ENCODE data around the gene MBD4.
"Not testable (repeated sequence)": the region's sequence is repeated elsewhere in the genome, so short reads cannot be mapped to it uniquely, and the experiment has no call there.

Gene MBD4

DNA sequence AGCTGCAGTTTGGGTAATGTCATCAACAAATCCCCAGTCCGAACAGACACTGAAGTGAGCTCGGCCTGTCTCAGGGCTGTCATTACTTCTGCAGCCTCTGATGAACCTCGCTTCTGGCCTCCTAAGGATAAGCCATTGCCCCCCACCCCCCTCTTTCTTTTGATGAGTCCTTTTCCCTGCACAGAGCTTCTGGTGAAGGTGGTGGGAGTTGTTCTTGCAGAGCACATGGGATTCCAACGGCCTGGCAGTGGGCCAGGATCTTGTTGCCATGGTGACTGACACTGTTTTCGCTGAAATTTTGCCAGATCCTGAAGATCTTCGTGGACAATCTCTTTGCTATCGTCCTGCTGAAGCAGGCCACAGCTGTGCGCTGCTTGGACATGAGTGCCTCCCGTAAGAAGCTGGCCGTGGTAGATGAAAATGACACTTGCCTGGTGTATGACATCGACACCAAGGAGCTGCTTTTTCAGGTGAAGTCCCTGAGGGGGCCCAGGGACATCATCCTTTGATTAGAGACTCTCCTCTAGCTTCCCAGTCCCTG is 41.5 kb upstream of the MBD4 start:
- H3K27ac ChIP-seq (ENCODE audit: low read depth, low read length, severe bottlenecking), result peak overlapping the region; percentile 33
- not testable (repeated sequence) for H3K4me3 ChIP-seq (ENCODE audit: extremely low read depth, insufficient read depth, low read length, poor library complexity, severe bottlenecking); H3K9me3 ChIP-seq (ENCODE audit: control insufficient read depth, low read length)
- peaks cover 36% of the 10 kb centered on the region for H3K36me3 ChIP-seq (ENCODE audit: control insufficient read depth, insufficient read depth, low read length)
- H3K4me1 ChIP-seq (ENCODE audit: control insufficient read depth, insufficient read depth, low read length, poor library complexity, severe bottlenecking), result peaks cover 24% of the 10 kb centered on the region
- 85 to 100% methylated on average over 1 to 3 of the region's 11 CpGs for WGBS, 2 experiments (ENCODE audit: insufficient coverage in 2 of 2)

- whole genome bisulfite sequencing, 2 experiments (ENCODE audit: insufficient coverage in 2 of 2), result 95 to 100% methylated on average over 2 to 3 of the region's 6 CpGs
- Histone ChIP-seq H3K4me3 (ENCODE audit: extremely low read depth, insufficient read depth, low read length, poor library complexity, severe bottlenecking) (no peak overlapping the region), H3K4me1 (ENCODE audit: control insufficient read depth, insufficient read depth, low read length, poor library complexity, severe bottlenecking) (peaks cover 1% of the 10 kb centered on the region), H3K9me3 (ENCODE audit: control insufficient read depth, low read length) (no peaks in the 10 kb centered on the region), H3K36me3 (ENCODE audit: control insufficient read depth, insufficient read depth, low read length) (peaks cover 37% of the 10 kb centered on the region), H3K27ac (ENCODE audit: low read depth, low read length, severe bottlenecking) (no peak overlapping the region)
These were observed 36.8 kb upstream of the MBD4 start for GRCh38 chr3:129476586-129476985.

GRCh38 chr3:129475863-129476262 is 36.1 kb upstream of the MBD4 start:
- peaks cover 43% of the 10 kb centered on the region for H3K36me3 ChIP-seq (ENCODE audit: control insufficient read depth, insufficient read depth, low read length)
- no peaks in the 10 kb centered on the region for H3K9me3 ChIP-seq (ENCODE audit: control insufficient read depth, low read length)
- 100% methylated on average over 1 of the region's 3 CpGs; no CpG with 5 or more reads in 1 of the 2 experiments for WGBS, 2 experiments (ENCODE audit: insufficient coverage in 2 of 2)
- no peak overlapping the region for H3K27ac ChIP-seq (ENCODE audit: low read depth, low read length, severe bottlenecking)
- H3K4me1 ChIP-seq (ENCODE audit: control insufficient read depth, insufficient read depth, low read length, poor library complexity, severe bottlenecking), result no peaks in the 10 kb centered on the region
- H3K4me3 ChIP-seq (ENCODE audit: extremely low read depth, insufficient read depth, low read length, poor library complexity, severe bottlenecking), result no peak overlapping the region

DNA sequence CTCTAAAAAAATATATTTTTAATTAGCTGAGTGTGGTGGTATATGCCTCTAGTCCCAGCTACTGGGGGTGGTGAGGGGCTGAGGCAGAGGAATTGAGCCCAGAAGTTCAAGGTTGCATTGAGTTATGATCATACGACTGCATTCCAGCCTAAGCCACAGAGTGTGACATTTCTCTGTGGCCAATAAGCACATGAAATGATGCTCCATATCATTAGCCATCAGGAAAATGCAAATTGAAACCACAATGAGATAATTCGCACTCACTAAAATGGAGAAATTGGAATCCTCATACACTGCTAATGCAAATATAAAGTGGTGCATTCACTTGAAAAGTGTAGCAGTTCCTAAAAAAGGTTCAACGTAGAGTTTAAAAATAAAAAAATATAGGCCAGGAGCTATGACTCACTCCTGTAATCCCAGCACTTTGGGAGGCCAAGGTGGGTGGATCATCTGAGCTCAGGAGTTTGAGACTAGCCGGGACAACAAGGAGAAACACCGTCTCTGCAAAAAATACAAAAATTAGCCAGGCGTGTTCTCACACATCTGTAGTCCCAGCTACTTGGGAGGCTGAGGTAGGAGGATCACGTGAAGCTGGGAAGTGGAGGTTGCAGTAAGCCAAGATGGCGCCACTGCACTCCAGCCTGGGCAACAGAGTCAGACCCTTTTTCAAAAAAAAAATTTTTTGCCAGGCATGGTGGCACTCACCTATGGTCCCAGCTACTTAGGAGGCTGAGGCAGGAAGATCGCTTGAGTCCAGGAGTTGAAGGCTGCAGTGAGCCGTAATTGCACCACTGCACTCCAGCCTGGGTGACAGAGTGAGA is 35.4 kb upstream of the MBD4 start:
- Histone ChIP-seq H3K36me3 (ENCODE audit: control insufficient read depth, insufficient read depth, low read length) (peaks cover 43% of the 10 kb centered on the region), H3K9me3 (ENCODE audit: control insufficient read depth, low read length) (no peaks in the 10 kb centered on the region), H3K4me3 (ENCODE audit: extremely low read depth, insufficient read depth, low read length, poor library complexity, severe bottlenecking) (no peak overlapping the region), H3K27ac (ENCODE audit: low read depth, low read length, severe bottlenecking) (no peak overlapping the region), H3K4me1 (ENCODE audit: control insufficient read depth, insufficient read depth, low read length, poor library complexity, severe bottlenecking) (no peaks in the 10 kb centered on the region)
- WGBS, 2 experiments (ENCODE audit: insufficient coverage in 2 of 2), result 94 to 96% methylated on average over 9 of the region's 10 CpGs

DNA sequence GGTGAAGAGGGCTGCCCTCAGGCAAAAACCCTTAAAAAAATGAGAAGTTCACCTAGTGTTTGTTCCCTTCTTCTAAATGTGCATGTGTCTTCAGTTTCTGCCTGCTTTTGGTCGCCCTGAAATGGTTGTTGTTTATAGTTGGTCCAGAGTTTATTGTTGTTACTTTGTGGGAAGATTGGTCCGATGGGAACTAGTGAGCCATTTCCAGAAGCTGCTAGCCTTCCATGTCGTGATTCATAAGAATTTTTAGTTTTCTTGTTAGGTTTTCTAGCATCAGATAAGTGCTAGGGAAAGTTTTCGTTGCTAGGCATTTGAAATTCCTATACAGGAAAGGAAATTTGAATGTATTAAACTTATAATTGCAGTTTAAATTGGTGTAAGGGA is 34.0 kb upstream of the MBD4 start:
- Histone ChIP-seq H3K36me3 (ENCODE audit: control insufficient read depth, insufficient read depth, low read length) (peaks cover 39% of the 10 kb centered on the region), H3K4me1 (ENCODE audit: control insufficient read depth, insufficient read depth, low read length, poor library complexity, severe bottlenecking) (no peaks in the 10 kb centered on the region), H3K9me3 (ENCODE audit: control insufficient read depth, low read length) (no peaks in the 10 kb centered on the region), H3K27ac (ENCODE audit: low read depth, low read length, severe bottlenecking) (no peak overlapping the region), H3K4me3 (ENCODE audit: extremely low read depth, insufficient read depth, low read length, poor library complexity, severe bottlenecking) (no peak overlapping the region)
- 78 to 87% methylated on average over 2 to 4 of the region's 4 CpGs for WGBS, 2 experiments (ENCODE audit: insufficient coverage in 2 of 2)

GRCh38 chr3:129473067-129473768 is 33.5 kb upstream of the MBD4 start:
- 84 to 91% methylated on average over 2 to 3 of the region's 4 CpGs for WGBS, 2 experiments (ENCODE audit: insufficient coverage in 2 of 2)
- H3K4me1 ChIP-seq (ENCODE audit: control insufficient read depth, insufficient read depth, low read length, poor library complexity, severe bottlenecking), result no peaks in the 10 kb centered on the region
- peaks cover 40% of the 10 kb centered on the region for H3K36me3 ChIP-seq (ENCODE audit: control insufficient read depth, insufficient read depth, low read length)
- H3K9me3 ChIP-seq (ENCODE audit: control insufficient read depth, low read length), result no peaks in the 10 kb centered on the region
- no peak overlapping the region for H3K4me3 ChIP-seq (ENCODE audit: extremely low read depth, insufficient read depth, low read length, poor library complexity, severe bottlenecking)
- no peak overlapping the region for H3K27ac ChIP-seq (ENCODE audit: low read depth, low read length, severe bottlenecking)

DNA sequence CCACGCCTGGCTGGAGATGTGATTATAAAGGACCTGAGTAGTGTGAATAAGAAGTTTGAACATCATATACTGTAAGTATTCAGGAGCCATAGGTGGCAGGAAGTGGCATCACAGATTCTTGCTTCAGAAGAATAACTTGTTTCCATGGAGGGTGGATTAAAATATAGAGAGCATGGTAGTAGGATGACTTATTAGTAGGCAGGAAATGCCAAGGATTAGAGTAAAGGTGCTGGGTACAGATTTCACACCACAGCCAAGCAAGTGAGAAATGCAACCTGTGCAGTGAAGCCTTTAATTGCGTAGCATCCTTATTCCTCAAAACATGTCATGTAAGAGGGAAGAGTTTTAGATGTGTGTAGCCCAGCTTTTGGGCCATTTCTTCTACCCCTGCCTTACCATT is 31.1 kb upstream of the MBD4 start:
- WGBS, 2 experiments (ENCODE audit: insufficient coverage in 2 of 2), result 86% methylated on average over 1 of the region's 2 CpGs; no CpG with 5 or more reads in 1 of the 2 experiments
- Histone ChIP-seq H3K4me1 (ENCODE audit: control insufficient read depth, insufficient read depth, low read length, poor library complexity, severe bottlenecking) (no peaks in the 10 kb centered on the region), H3K4me3 (ENCODE audit: extremely low read depth, insufficient read depth, low read length, poor library complexity, severe bottlenecking) (no peak overlapping the region), H3K27ac (ENCODE audit: low read depth, low read length, severe bottlenecking) (no peak overlapping the region), H3K36me3 (ENCODE audit: control insufficient read depth, insufficient read depth, low read length) (peaks cover 22% of the 10 kb centered on the region), H3K9me3 (ENCODE audit: control insufficient read depth, low read length) (no peaks in the 10 kb centered on the region)

DNA sequence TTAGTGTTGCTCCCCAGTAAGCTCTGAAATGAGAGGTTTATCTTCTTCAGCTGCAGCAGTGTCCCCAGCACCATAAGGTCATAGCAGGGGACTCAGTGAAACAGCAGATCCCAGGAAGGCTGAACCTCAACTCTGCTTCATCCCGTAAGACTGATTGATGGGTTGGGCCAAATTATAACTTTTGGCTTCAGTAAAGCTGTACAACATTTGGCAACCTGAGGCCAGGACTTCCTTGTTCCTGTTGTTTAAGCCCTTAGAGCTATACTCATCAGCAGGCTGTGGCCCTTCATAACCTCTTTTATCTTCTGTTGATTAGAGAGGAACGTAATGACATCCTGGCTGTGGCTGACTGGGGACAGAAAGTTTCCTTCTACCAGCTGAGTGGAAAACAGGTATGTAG is 29.3 kb upstream of the MBD4 start:
- Histone ChIP-seq H3K9me3 (ENCODE audit: control insufficient read depth, low read length) (no peaks in the 10 kb centered on the region), H3K4me1 (ENCODE audit: control insufficient read depth, insufficient read depth, low read length, poor library complexity, severe bottlenecking) (no peaks in the 10 kb centered on the region), H3K4me3 (ENCODE audit: extremely low read depth, insufficient read depth, low read length, poor library complexity, severe bottlenecking) (no peak overlapping the region), H3K36me3 (ENCODE audit: control insufficient read depth, insufficient read depth, low read length) (peaks cover 22% of the 10 kb centered on the region), H3K27ac (ENCODE audit: low read depth, low read length, severe bottlenecking) (no peak overlapping the region)
- 83 to 100% methylated on average over 1 to 2 of the region's 2 CpGs for WGBS, 2 experiments (ENCODE audit: insufficient coverage in 2 of 2)

- no peak overlapping the region for H3K27ac ChIP-seq (ENCODE audit: low read depth, low read length, severe bottlenecking)
- 83 to 100% methylated on average over 1 of the region's 1 CpG for WGBS, 2 experiments (ENCODE audit: insufficient coverage in 2 of 2)
- H3K4me1 ChIP-seq (ENCODE audit: control insufficient read depth, insufficient read depth, low read length, poor library complexity, severe bottlenecking), result no peaks in the 10 kb centered on the region
- H3K9me3 ChIP-seq (ENCODE audit: control insufficient read depth, low read length), result no peaks in the 10 kb centered on the region
- no peak overlapping the region for H3K4me3 ChIP-seq (ENCODE audit: extremely low read depth, insufficient read depth, low read length, poor library complexity, severe bottlenecking)
- peaks cover 26% of the 10 kb centered on the region for H3K36me3 ChIP-seq (ENCODE audit: control insufficient read depth, insufficient read depth, low read length)
These were observed 28.2 kb upstream of the MBD4 start for GRCh38 chr3:129467932-129468331.

DNA sequence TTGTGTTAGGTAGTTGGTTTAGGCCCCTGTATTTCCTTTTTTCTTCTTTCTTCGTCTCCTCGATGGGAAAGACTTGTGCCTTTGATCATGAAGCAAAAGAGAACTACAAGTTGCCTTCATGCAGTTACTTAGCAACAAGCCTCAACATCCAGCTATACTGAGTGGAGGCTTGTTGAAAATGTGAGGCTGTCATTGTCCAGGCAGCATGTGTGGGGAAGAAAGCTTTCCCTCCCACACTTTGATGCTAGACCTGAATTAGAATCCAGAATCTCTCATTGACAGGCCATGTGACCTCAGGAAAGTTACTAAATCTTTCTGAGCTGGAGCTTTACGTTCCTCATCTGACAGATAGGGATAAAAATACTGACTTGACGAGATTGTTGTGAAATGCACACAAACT is 24.0 kb upstream of the MBD4 start:
- 81 to 94% methylated on average over 2 to 3 of the region's 4 CpGs for WGBS, 2 experiments (ENCODE audit: insufficient coverage in 2 of 2)
- peaks cover 5% of the 10 kb centered on the region for H3K36me3 ChIP-seq (ENCODE audit: control insufficient read depth, insufficient read depth, low read length)

DNA sequence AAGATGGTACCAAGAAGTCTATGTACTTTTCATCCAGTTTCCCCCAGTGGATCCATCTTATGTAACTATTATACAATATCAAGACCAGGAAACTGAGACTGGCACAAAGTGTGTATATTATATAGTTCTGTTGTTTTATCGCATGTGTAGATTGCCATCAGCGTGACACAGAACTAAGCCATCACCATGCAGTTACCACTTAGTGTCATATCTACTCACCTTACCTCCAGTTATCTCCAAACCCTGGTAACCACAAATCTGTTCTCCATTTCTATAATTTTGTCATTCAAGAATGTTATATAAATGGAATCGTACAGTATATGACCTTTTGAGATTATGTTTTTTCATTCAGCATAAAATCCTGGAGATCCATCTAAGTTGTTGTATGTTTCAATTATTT is 23.3 kb upstream of the MBD4 start:
- H3K4me1 ChIP-seq (ENCODE audit: control insufficient read depth, insufficient read depth, low read length, poor library complexity, severe bottlenecking), result peaks cover 16% of the 10 kb centered on the region
- H3K36me3 ChIP-seq (ENCODE audit: control insufficient read depth, insufficient read depth, low read length), result peaks cover 4% of the 10 kb centered on the region
- no peak overlapping the region for H3K27ac ChIP-seq (ENCODE audit: low read depth, low read length, severe bottlenecking)
- H3K4me3 ChIP-seq (ENCODE audit: extremely low read depth, insufficient read depth, low read length, poor library complexity, severe bottlenecking), result no peak overlapping the region
- H3K9me3 ChIP-seq (ENCODE audit: control insufficient read depth, low read length), result no peaks in the 10 kb centered on the region
- WGBS, 2 experiments (ENCODE audit: insufficient coverage in 2 of 2), result no CpG with 5 or more reads among the region's 3 CpGs

More for the DNA sequence above, 24.0 kb upstream of the MBD4 start:
- Histone ChIP-seq H3K27ac (ENCODE audit: low read depth, low read length, severe bottlenecking) (no peak overlapping the region), H3K4me1 (ENCODE audit: control insufficient read depth, insufficient read depth, low read length, poor library complexity, severe bottlenecking) (peaks cover 16% of the 10 kb centered on the region), H3K4me3 (ENCODE audit: extremely low read depth, insufficient read depth, low read length, poor library complexity, severe bottlenecking) (no peak overlapping the region), H3K9me3 (ENCODE audit: control insufficient read depth, low read length) (no peaks in the 10 kb centered on the region)

All from mesodermal cell (in vitro differentiated cells).